Pancreas (tissue), 10 donors: ENCODE data around the gene GLI3. TPM values are rescaled to one million over a fixed set of nuclear protein-coding genes. Genes with fewer than 3 reads are reported as not detected.
A peak's percentile ranks its signal among the peaks of the same experiment; 100 is the strongest.

Experiments used
- ATAC-seq, 4 donors: fragments of 200-7000 bp; cut with Tn5 transposase; one replicate each; pipeline versions ENCODE4 v1.8.0 to v1.9.1; 2020; ENCODE audit warnings: mild to moderate bottlenecking in 4 of 4, moderate library complexity in 4 of 4
- DNase-seq, 6 donors: peaks; one replicate each; pipeline ENCODE4 v3.0.0-alpha.2; 2020
- FAIRE-seq: peaks from 2 replicates; lab custom pipeline; 2012; peaks lifted over from hg19 to GRCh38; lab: Jason Lieb, UNC
- H3K27ac ChIP-seq, 4 donors: fragments of 200-600 bp; sonication (generic); 1 replicate in 3 of 4; 2 replicates in 1 of 4; pipeline versions ENCODE4 v1.5.0 to v1.8.0; 2020
- H3K27me3 ChIP-seq, 4 donors: fragments of 200-600 bp; one replicate each; pipeline ENCODE4 v1.8.0; 2021
- H3K36me3 ChIP-seq, 3 donors: fragments of 200-600 bp; sonication (generic) in 1 of 3; one replicate each; pipeline versions ENCODE4 v1.5.0 to v1.8.0; 2020 to 2021
- H3K4me1 ChIP-seq, 3 donors: fragments of 200-600 bp; one replicate each; pipeline ENCODE4 v1.8.0; 2021
- H3K4me3 ChIP-seq, 4 donors: fragments of 200-600 bp; sonication (generic) in 2 of 4; one replicate each; pipeline versions ENCODE4 v1.5.0 to v1.8.0; 2020 to 2021
- H3K9me3 ChIP-seq, 4 donors: fragments of 200-600 bp; one replicate each; pipeline ENCODE4 v1.8.0; 2021
- WGBS, 2 donors: extraction: QIAGEN DNeasy Blood & Tissue Kit; methylation state at CpG; one replicate each; pipeline ENCODE4 v1.1.7; 2013; 5-methylcytosine and 5-hydroxymethylcytosine counted together
- intact Hi-C, 3 donors: fragments of 100-400 bp; cut with DNase I; formaldehyde crosslinking; loops; one replicate each; pipeline versions ENCODE4 v1.11.1 to v1.14.2; 2022
- polyA plus RNA-seq, 2 donors: library from polyadenylated mRNA; stranded (reverse); fragments of 200-250 nt; gene quantifications; one replicate each; pipeline ENCODE4 v1.2.3, GENCODE V29; 2013
- total RNA-seq, 6 donors: library from RNA; stranded (reverse); fragmentation: NEBNext Ultra II Directional in 4 of 6; extraction: Animal tissue kit (Norgen Biotek cat#: 25700) in 4 of 6; gene quantifications; one replicate each; pipeline versions ENCODE4 v1.2.1 to v1.2.4, GENCODE V29; 2021 to 2023
- TF ChIP-seq, protein P1 (sequence below), 4 donors: fragments of 200-600 bp; sonication (generic) in 3 of 4; IDR thresholded peaks; one replicate each; pipeline versions ENCODE4 v1.5.0 to v1.8.0; 2021; ENCODE audit warnings: antibody characterized with exemption in 4 of 4
- donor health status: healthy with polysubstance abuse.
- donor health status: DM: no; HTN: no; CAD: no; lungs with moderate emphysema.
- donor health status: DM: no; HTN: no; CAD: no.
- donor health status: control.
- donor health status: control.
- donor health status: Bipolar disorder and iron deficiency.
- donor health status: DM: yes; HTN: yes; CAD: no.
- donor health status: DM: no; HTN: no; CAD: no.
- donor health status: DM: no; HTN: no; CAD: no.
- donor health status: DM: yes; HTN: yes; CAD: no.

Gene GLI3
- total and polyA plus RNA-seq, 8 donors = 0.38 to 6.2 (median 1.4) TPM

- Histone ChIP-seq H3K27ac (no peak overlapping the region), H3K27me3 (no peaks in the 10 kb centered on the region), H3K4me3 (no peak overlapping the region), H3K36me3 (no peaks in the 10 kb centered on the region), H3K9me3 (no peaks in the 10 kb centered on the region), H3K4me1 (no peaks in the 10 kb centered on the region)
- WGBS, 2 donors = 38 to 41% methylated on average over 11 of the region's 11 CpGs
- FAIRE-seq (no peak), ATAC-seq (no peak), DNase-seq (no peak)
- intact Hi-C loops = no loop called here
- TF ChIP-seq, protein P1, sequence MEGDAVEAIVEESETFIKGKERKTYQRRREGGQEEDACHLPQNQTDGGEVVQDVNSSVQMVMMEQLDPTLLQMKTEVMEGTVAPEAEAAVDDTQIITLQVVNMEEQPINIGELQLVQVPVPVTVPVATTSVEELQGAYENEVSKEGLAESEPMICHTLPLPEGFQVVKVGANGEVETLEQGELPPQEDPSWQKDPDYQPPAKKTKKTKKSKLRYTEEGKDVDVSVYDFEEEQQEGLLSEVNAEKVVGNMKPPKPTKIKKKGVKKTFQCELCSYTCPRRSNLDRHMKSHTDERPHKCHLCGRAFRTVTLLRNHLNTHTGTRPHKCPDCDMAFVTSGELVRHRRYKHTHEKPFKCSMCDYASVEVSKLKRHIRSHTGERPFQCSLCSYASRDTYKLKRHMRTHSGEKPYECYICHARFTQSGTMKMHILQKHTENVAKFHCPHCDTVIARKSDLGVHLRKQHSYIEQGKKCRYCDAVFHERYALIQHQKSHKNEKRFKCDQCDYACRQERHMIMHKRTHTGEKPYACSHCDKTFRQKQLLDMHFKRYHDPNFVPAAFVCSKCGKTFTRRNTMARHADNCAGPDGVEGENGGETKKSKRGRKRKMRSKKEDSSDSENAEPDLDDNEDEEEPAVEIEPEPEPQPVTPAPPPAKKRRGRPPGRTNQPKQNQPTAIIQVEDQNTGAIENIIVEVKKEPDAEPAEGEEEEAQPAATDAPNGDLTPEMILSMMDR (IDR thresholded peaks at IDR 0.05) = no peak
These were observed 84.4 kb downstream of the GLI3 start for GRCh38 chr7:42152329-42153205.

GRCh38 chr7:42151309-42151708 lies 85.7 kb downstream of the GLI3 start:
- no peaks in the 10 kb centered on the region for H3K4me1 ChIP-seq
- peak in 2 of 4 donors; percentile 20 to 40 for ATAC-seq
- no peaks in the 10 kb centered on the region for H3K36me3 ChIP-seq
- no peaks in the 10 kb centered on the region for H3K27me3 ChIP-seq
- WGBS, 2 donors = 41 to 43% methylated on average over 7 of the region's 7 CpGs
- no peak overlapping the region for H3K27ac ChIP-seq
- FAIRE-seq = no peak
- intact Hi-C loops = no loop called here
- TF ChIP-seq, protein P1 (IDR thresholded peaks at IDR 0.05) = no peak
- DNase-seq = no peak
- H3K9me3 ChIP-seq = no peaks in the 10 kb centered on the region
- no peak overlapping the region for H3K4me3 ChIP-seq

GRCh38 chr7:42145539-42145938 lies 91.5 kb downstream of the GLI3 start:
- Histone ChIP-seq H3K4me3 (no peak overlapping the region), H3K4me1 (no peaks in the 10 kb centered on the region), H3K9me3 (no peaks in the 10 kb centered on the region), H3K27ac (no peak overlapping the region), H3K36me3 (no peaks in the 10 kb centered on the region), H3K27me3 (no peaks in the 10 kb centered on the region)
- DNase-seq (no peak), FAIRE-seq (no peak), ATAC-seq (no peak)
- TF ChIP-seq, protein P1 (IDR thresholded peaks at IDR 0.05) = no peak
- intact Hi-C loops = no loop called here

DNA sequence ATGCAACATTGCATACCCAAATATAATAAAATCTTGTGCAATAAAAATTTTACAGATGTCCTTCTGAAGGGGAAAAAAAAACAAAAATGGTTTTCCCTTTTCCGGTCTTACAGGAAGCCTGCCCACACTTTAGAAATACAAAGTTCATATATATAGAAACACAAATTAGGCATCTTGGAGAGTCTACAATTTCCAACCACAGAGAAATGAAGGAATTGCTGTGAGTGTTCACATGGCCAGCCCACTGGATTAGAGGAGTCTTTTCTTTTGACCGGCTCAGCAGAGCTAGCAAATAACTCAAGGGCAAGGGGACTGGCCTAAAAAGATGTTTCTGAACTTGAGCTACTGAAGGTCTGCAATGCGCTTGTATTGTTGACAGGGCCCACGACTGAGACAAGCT lies 92.4 kb downstream of the GLI3 start:
- Histone ChIP-seq H3K27ac (no peak overlapping the region), H3K27me3 (no peaks in the 10 kb centered on the region), H3K9me3 (no peaks in the 10 kb centered on the region), H3K36me3 (no peaks in the 10 kb centered on the region), H3K4me1 (no peaks in the 10 kb centered on the region), H3K4me3 (no peak overlapping the region)
- intact Hi-C loops = no loop called here
- DNase-seq (no peak), FAIRE-seq (no peak), ATAC-seq (peak in 1 of 4 donors; percentile 46)
- TF ChIP-seq, protein P1 (IDR thresholded peaks at IDR 0.05) = no peak
- WGBS, 2 donors = 59 to 63% methylated on average over 4 of the region's 4 CpGs
